Gastrocnemius medialis (tissue), 4 donors: Measurements from ENCODE around the gene C2orf76. TPM values are rescaled to one million over a fixed set of nuclear protein-coding genes. Genes with fewer than 3 reads are reported as not detected.

Experiments used
- ATAC-seq, 2 donors: fragments of 150-250 bp; one replicate each; pipeline ENCODE4 v1.9.1; 2016
- DNase-seq, 2 donors: peaks; one replicate each; pipeline ENCODE4 v3.0.0-alpha.2; 2019
- H3K27ac ChIP-seq, 4 donors: fragments of 200-600 bp; sonication (generic); 1 replicate in 1 of 4; 2 replicates in 3 of 4; pipeline ENCODE4 v1.5.1; 2016 to 2018; ENCODE audit warnings: mild to moderate bottlenecking in 2 of 4, moderate library complexity in 1 of 4
- H3K27me3 ChIP-seq, 3 donors: fragments of 200-600 bp; sonication (generic) in 2 of 3; 1 replicate in 1 of 3; 2 replicates in 2 of 3; pipeline versions ENCODE4 v1.5.1 to v1.6.0; 2016 to 2019; ENCODE audit warnings: mild to moderate bottlenecking in 1 of 3, moderate library complexity in 1 of 3
- H3K36me3 ChIP-seq, 2 donors: fragments of 200-600 bp; sonication (generic) in 1 of 2; one replicate each; pipeline ENCODE4 v1.5.1; 2017 to 2018
- H3K4me1 ChIP-seq, 2 donors: fragments of 200-600 bp; sonication (generic) in 1 of 2; one replicate each; pipeline ENCODE4 v1.5.1; 2016 to 2017; ENCODE audit warnings: mild to moderate bottlenecking in 2 of 2
- H3K4me3 ChIP-seq, 4 donors: fragments of 200-600 bp; sonication (generic) in 3 of 4; 1 replicate in 1 of 4; 2 replicates in 3 of 4; pipeline ENCODE4 v1.5.1; 2016 to 2019; ENCODE audit warnings: mild to moderate bottlenecking in 2 of 4
- H3K9me3 ChIP-seq, 3 donors: fragments of 200-600 bp; sonication (generic) in 2 of 3; 1 replicate in 1 of 3; 2 replicates in 2 of 3; pipeline ENCODE4 v1.5.1; 2016 to 2019
- POLR2A ChIP-seq, 2 donors: fragments of 450-650 bp; IDR thresholded peaks; one replicate each; pipeline ENCODE4 v1.6.1; 2017; ENCODE audit warnings: antibody characterized with exemption in 2 of 2, mild to moderate bottlenecking in 2 of 2, moderate library complexity in 2 of 2
- in situ Hi-C, 4 donors: fragments of 200-750 bp; cut with MboI; loops; one replicate each; pipeline versions ENCODE4 v1.15.0 to v1.8.0; 2017; ENCODE audit warnings: low sequenced_read_pairs in 4 of 4
- intact Hi-C: fragments of 100-400 bp; cut with DNase I; formaldehyde crosslinking; loops from one replicate; pipeline ENCODE4 v1.15.1; 2023; ENCODE audit warnings: low total_unique reads
- total RNA-seq, 4 donors: library from RNA; depleted of rRNA; stranded (reverse); fragments of >200 nt; gene quantifications; one replicate each; pipeline versions ENCODE4 v1.1.0 to v1.2.3, GENCODE V29; 2016
- TF ChIP-seq, protein P1 (sequence below), 5 experiments: fragments of 450-650 bp in 3 of 5; fragments of 200-600 bp in 2 of 5; sonication (generic) in 2 of 5; IDR thresholded peaks in 4 of 5; conservative IDR thresholded peaks in 1 of 5; 1 replicate in 4 of 5; 2 replicates in 1 of 5; pipeline ENCODE4 v1.5.1; 2016 to 2019; ENCODE audit warnings: antibody characterized with exemption in 5 of 5, mild to moderate bottlenecking in 3 of 5, moderate library complexity in 3 of 5

Gene C2orf76
- total RNA-seq, 4 donors from 2014 or later: 0.61 to 5.9 (median 2.6) TPM; not detected in 1

DNA sequence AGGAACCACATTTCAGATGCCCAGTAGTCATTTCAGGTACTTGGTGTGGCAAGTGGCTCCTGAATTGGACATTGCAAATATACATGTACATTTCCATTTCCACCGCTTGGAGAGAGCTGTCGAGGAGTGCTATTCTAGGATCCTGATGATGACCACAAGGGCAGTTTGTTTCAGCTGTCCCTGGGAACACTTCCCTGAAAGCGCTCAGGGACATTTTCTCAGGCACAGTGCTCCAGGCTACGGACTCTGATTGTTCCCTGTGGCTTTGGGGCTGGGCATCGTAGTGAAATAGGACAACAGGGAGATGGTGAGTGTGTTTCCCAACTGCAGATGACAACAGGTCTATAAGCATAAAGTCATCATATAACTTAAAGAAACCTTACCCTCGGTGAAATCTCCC lies 3.2 kb upstream of the C2orf76 start:
- no peaks in the 10 kb centered on the region for H3K9me3 ChIP-seq
- in situ Hi-C loops (no loop called here), intact Hi-C loops (loop anchor here (5.0 to 10.0 kb wide), 6 partner anchors 63 to 1555 kb away; partner anchors contain the start of gene DDX18)
- H3K4me1 ChIP-seq: peaks cover 33 to 37% of the 10 kb centered on the region in 2 donors
- ATAC-seq: peak; percentile 45 to 67
- H3K4me3 ChIP-seq: no peak overlapping the region
- peak in 1 of 2 donors; percentile 22 for TF ChIP-seq POLR2A (IDR thresholded peaks at IDR 0.05)
- TF ChIP-seq, protein P1, sequence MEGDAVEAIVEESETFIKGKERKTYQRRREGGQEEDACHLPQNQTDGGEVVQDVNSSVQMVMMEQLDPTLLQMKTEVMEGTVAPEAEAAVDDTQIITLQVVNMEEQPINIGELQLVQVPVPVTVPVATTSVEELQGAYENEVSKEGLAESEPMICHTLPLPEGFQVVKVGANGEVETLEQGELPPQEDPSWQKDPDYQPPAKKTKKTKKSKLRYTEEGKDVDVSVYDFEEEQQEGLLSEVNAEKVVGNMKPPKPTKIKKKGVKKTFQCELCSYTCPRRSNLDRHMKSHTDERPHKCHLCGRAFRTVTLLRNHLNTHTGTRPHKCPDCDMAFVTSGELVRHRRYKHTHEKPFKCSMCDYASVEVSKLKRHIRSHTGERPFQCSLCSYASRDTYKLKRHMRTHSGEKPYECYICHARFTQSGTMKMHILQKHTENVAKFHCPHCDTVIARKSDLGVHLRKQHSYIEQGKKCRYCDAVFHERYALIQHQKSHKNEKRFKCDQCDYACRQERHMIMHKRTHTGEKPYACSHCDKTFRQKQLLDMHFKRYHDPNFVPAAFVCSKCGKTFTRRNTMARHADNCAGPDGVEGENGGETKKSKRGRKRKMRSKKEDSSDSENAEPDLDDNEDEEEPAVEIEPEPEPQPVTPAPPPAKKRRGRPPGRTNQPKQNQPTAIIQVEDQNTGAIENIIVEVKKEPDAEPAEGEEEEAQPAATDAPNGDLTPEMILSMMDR (IDR thresholded peaks at IDR 0.05 in 4 of 5, conservative IDR thresholded peaks at IDR 0.05 in 1 of 5): peak in 1 of 5 experiments; percentile 22
- H3K27me3 ChIP-seq: no peaks in the 10 kb centered on the region
- H3K36me3 ChIP-seq: peaks cover 0 to 29% of the 10 kb centered on the region in 2 donors
- H3K27ac ChIP-seq: peak overlapping the region; percentile 66 to 77 (median 72)
- DNase-seq: peak; percentile 55

DNA sequence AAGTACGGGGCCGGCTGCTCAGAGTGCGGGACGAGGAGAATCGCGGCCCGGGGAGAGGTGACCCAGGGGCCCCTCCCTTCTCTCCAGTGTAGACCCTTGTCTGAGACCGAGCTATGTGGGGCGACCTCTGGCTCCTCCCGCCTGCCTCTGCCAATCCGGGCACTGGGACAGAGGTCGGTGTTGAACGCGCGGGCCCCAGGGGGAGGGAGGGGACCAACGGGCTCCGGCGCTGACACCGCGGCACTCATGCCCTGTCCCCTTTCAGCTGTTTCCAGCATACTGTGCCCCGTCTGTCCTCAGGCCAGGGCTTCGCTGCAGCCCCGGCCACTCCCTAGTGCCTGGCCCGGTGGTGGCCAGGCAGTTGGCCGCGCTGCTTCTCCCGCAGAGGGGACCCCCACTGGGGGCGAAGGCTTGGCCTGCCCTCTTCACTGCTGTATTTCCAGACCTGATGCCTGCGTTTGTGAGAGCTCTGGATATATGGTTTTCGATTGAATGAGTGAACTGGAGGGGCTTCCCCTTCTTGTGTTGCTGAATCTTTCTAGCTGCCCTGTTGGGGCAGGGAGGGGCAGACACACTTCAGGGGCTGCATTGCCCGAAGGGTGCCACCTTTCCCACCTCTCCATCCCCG lies 952 bp upstream of the C2orf76 start:
- Histone ChIP-seq H3K9me3 (no peaks in the 10 kb centered on the region), H3K4me3 (peak overlapping the region; percentile 67 to 81 (median 78)), H3K36me3 (peaks cover 0 to 12% of the 10 kb centered on the region in 2 donors), H3K27ac (peak overlapping the region; percentile 87 to 95 (median 95)), H3K27me3 (no peaks in the 10 kb centered on the region), H3K4me1 (peaks cover 44 to 47% of the 10 kb centered on the region in 2 donors)
- DNase-seq (peak; percentile 32 to 48), ATAC-seq (peak; percentile 16 to 25)
- intact Hi-C loops: loop anchor here (5.0 to 10.0 kb wide), 6 partner anchors 60 to 1553 kb away; partner anchors contain the start of gene DDX18
- TF ChIP-seq, protein P1 (IDR thresholded peaks at IDR 0.05 in 4 of 5, conservative IDR thresholded peaks at IDR 0.05 in 1 of 5): no peak
- TF ChIP-seq POLR2A (IDR thresholded peaks at IDR 0.05): no peak
- in situ Hi-C loops: no loop called here

GRCh38 chr2:119366161-119366648 lies 429 bp downstream of the C2orf76 start:
- no peaks in the 10 kb centered on the region for H3K9me3 ChIP-seq
- H3K27me3 ChIP-seq: no peaks in the 10 kb centered on the region
- H3K4me3 ChIP-seq: peak overlapping the region; percentile 67 to 81 (median 78)
- TF ChIP-seq, protein P1 (IDR thresholded peaks at IDR 0.05 in 4 of 5, conservative IDR thresholded peaks at IDR 0.05 in 1 of 5): no peak
- TF ChIP-seq POLR2A (IDR thresholded peaks at IDR 0.05): no peak
- ATAC-seq (peak; percentile 35 to 40), DNase-seq (no peak)
- peaks cover 0 to 7% of the 10 kb centered on the region in 2 donors for H3K36me3 ChIP-seq
- intact Hi-C loops (loop anchor here (5.0 to 10.0 kb wide), 6 partner anchors 59 to 1551 kb away; partner anchors contain the start of gene DDX18), in situ Hi-C loops (no loop called here)
- H3K4me1 ChIP-seq: peaks cover 43 to 47% of the 10 kb centered on the region in 2 donors
- peak overlapping the region; percentile 87 to 95 (median 95) for H3K27ac ChIP-seq

DNA sequence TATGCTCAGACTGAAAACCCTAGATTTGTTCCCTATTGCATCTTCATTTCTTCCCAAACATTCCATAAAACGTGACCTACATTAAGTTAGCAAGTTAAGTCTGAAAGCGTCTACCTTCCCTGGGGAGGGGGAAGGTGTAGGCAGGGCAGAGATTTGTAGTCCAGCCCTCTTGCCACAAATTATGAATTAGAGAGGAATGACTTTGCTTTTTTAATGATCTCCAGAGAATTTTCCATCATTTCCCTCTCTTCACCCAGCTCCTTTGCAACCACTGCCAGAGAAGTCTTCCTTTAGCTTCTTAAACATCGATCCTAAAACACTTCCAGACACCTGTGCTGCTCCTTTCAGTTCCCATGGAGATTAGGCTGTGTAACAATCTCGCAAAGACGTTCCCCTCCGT lies 1.2 kb downstream of the C2orf76 start:
- TF ChIP-seq, protein P1 (IDR thresholded peaks at IDR 0.05 in 4 of 5, conservative IDR thresholded peaks at IDR 0.05 in 1 of 5): no peak
- no peak for TF ChIP-seq POLR2A (IDR thresholded peaks at IDR 0.05)
- Histone ChIP-seq H3K27me3 (no peaks in the 10 kb centered on the region), H3K27ac (peak overlapping the region; percentile 87 to 95 (median 95)), H3K36me3 (peaks cover 0 to 4% of the 10 kb centered on the region in 2 donors), H3K4me1 (peaks cover 35 to 47% of the 10 kb centered on the region in 2 donors), H3K4me3 (peak overlapping the region; percentile 67 to 81 (median 78)), H3K9me3 (no peaks in the 10 kb centered on the region)
- no peak for DNase-seq
- no peak for ATAC-seq
- in situ Hi-C loops: no loop called here
- intact Hi-C loops: loop anchor here (5.0 to 10.0 kb wide), 6 partner anchors 58 to 1551 kb away; partner anchors contain the start of gene DDX18
